Measurements from ENCODE around the gene C6orf141.
"Not testable (repeated sequence)": the region's sequence is repeated elsewhere in the genome, so short reads cannot be mapped to it uniquely, and the experiment has no call there.

Gene C6orf141

DNA sequence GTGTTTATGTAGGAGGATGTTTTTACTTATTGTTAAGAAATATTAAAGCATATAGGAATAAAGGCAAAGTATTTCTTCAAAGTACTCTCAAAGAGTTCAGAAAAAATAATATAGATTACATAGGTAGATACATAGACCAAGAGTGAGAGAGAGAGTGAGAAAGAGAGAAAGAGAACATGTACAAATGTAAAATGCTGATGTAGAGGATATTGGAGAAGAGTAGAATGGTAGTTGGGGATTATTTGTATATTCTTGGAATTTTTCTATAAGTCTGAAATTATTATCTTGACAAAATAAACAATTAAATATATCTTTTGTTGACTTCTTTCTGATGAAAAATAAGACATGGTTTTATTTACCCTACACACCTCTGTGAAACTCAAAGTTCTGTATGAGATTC lies 29.2 kb downstream of the C6orf141 start:
- no peak for DNase-seq

DNA sequence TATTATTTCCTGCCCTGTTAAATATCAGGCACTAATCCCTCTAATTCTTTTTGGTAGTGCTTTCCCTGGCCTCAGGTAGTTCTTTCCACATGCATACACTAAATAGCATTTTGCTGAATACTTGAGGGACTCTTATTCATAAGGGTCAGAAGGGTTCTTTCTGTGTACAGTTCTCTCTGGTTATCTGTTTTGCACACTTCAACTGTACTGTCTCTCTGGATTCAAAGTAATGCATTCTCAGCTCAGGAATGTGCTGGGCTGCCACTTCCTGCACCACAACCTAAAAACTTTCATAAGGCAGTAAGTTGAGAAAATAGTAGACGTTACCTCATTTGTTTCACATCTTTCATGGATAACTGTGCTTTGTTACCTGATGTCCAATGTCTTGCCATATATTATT lies 32.1 kb downstream of the C6orf141 start:
- DNase-seq: no peak

DNA sequence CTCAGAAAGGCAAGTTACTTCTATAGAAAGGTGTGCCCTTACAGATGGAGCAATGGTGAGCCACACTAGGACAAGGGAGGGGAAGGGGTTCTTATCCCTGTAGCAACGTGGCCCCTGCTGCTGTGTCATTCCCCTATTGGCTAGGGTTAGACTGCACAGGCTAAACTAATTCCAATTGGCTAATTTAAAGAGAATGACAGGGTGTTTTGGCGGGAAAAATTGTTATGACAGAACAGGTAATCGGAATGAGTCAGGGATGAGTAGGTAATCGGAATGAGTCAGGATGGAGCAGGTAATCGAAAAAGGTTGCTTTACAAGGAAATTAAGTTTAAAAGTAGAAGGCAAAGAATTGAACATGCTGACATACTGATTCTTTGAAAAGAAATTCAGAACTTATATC lies 36.8 kb downstream of the C6orf141 start:
- not testable (repeated sequence) for DNase-seq

All from inflammatory macrophage (primary cell).